B cell (primary cell): Measurements from ENCODE around the gene PSMD5. TPM values are rescaled to one million over a fixed set of nuclear protein-coding genes. Genes with fewer than 3 reads are reported as not detected.

ENCODE experiments used
- ATAC-seq: fragments of 200-7000 bp; cut with Tn5 transposase; one replicate; pipeline ENCODE4 v1.10.0; 2021; ENCODE audit warnings: low read depth, mild to moderate bottlenecking, moderate number of reproducible peaks, moderate library complexity
- CTCF ChIA-PET: fragments of 350-600 bp; sonication (Branson Sonifier 250); formaldehyde crosslinking; loops from one replicate; lab custom pipeline; 2021; ENCODE audit warnings: antibody characterized with exemption, inconsistent platforms; lab: Charles Lee
- POLR2A ChIA-PET: fragments of 350-600 bp; sonication (Branson Sonifier 250); formaldehyde crosslinking; loops from one replicate; lab custom pipeline; 2021; ENCODE audit warnings: antibody characterized with exemption; lab: Charles Lee
- DNase-seq: peaks from one replicate; pipeline ENCODE4 v3.0.0; 2013
- H2AFZ ChIP-seq: 2 replicates; pipeline ENCODE4 v1.6.1; 2012; ENCODE audit warnings: mild to moderate bottlenecking, low read depth, low read length; ENCODE audit not compliant: insufficient read depth, poor library complexity, severe bottlenecking
- H3K27ac ChIP-seq, 2 donors: 1 replicate in 1 of 2; 2 replicates in 1 of 2; pipeline ENCODE4 v1.5.1; 2012 to 2013; ENCODE audit warnings: low read length in 2 of 2, mild to moderate bottlenecking in 2 of 2, moderate library complexity in 1 of 2
- H3K27me3 ChIP-seq, 4 experiments: fragments of 200-600 bp in 1 of 4; sonication (generic) in 1 of 4; replicated peaks in 1 of 4; 1 replicate in 2 of 4; 2 replicates in 2 of 4; pipeline versions ENCODE4 v1.6.1 to v1.7.0; 2013 to 2016; ENCODE audit warnings: low read length in 3 of 4, mild to moderate bottlenecking in 2 of 4, mixed read lengths in 1 of 4, moderate library complexity in 1 of 4; ENCODE audit not compliant: insufficient read depth in 4 of 4, control insufficient read depth in 3 of 4; ENCODE audit errors: control extremely low read depth in 1 of 4
- H3K36me3 ChIP-seq, 2 experiments: replicated peaks in 1 of 2; 1 replicate in 1 of 2; 2 replicates in 1 of 2; pipeline versions ENCODE4 v1.6.1 to v1.7.1; 2013; ENCODE audit warnings: low read length in 1 of 2; ENCODE audit not compliant: insufficient read depth in 2 of 2, control insufficient read depth in 1 of 2; ENCODE audit errors: control extremely low read depth in 1 of 2, extremely low read depth in 1 of 2
- H3K4me1 ChIP-seq, 2 donors: fragments of 200-600 bp in 1 of 2; sonication (generic) in 1 of 2; 1 replicate in 1 of 2; 2 replicates in 1 of 2; pipeline versions ENCODE4 v1.5.1 to v1.6.1; 2013 to 2017; ENCODE audit warnings: low read length in 2 of 2; ENCODE audit not compliant: control insufficient read depth in 2 of 2, insufficient read depth in 2 of 2
- H3K4me2 ChIP-seq: replicated peaks from 2 replicates; pipeline ENCODE3; 2012; ENCODE audit warnings: mild to moderate bottlenecking, low read depth, low read length; ENCODE audit not compliant: poor library complexity, severe bottlenecking
- H3K4me3 ChIP-seq, 5 experiments: fragments of 200-600 bp in 1 of 5; sonication (generic) in 1 of 5; 1 replicate in 3 of 5; 2 replicates in 2 of 5; pipeline versions ENCODE4 v1.5.1 to v1.7.0; 2011 to 2016; ENCODE audit warnings: low read length in 4 of 5, mild to moderate bottlenecking in 4 of 5, low read depth in 2 of 5, control low read depth in 1 of 5, moderate library complexity in 1 of 5; ENCODE audit not compliant: insufficient read depth in 1 of 5; ENCODE audit errors: control extremely low read depth in 1 of 5, extremely low read depth in 1 of 5
- H3K79me2 ChIP-seq: fragments of 200-600 bp; sonication (generic); one replicate; pipeline ENCODE4 v1.6.0; 2016; ENCODE audit warnings: low read length; ENCODE audit not compliant: control insufficient read depth, insufficient read depth
- H3K9ac ChIP-seq: fragments of 200-600 bp; sonication (generic); 2 replicates; pipeline ENCODE4 v1.6.1; 2017; ENCODE audit warnings: mild to moderate bottlenecking, low read length, moderate library complexity
- H3K9me3 ChIP-seq, 3 donors: one replicate each; pipeline versions ENCODE4 v1.6.1 to v1.7.1; 2013; ENCODE audit warnings: low read length in 2 of 3; ENCODE audit not compliant: control insufficient read depth in 2 of 3, insufficient read depth in 1 of 3; ENCODE audit errors: control extremely low read depth in 1 of 3
- H4K20me1 ChIP-seq: 2 replicates; pipeline ENCODE4 v1.6.0; 2012; ENCODE audit warnings: mild to moderate bottlenecking, low read length; ENCODE audit not compliant: insufficient read depth, control insufficient read depth, poor library complexity, severe bottlenecking
- H3K27ac Mint-ChIP-seq: one replicate; pipeline ENCODE4 v1.8.0; 2021; ENCODE audit warnings: mixed read lengths
- H3K27me3 Mint-ChIP-seq: one replicate; pipeline ENCODE4 v1.8.0; 2021; ENCODE audit warnings: mixed read lengths
- H3K4me1 Mint-ChIP-seq: one replicate; pipeline ENCODE4 v1.8.0; 2021; ENCODE audit warnings: mixed read lengths
- H3K4me3 Mint-ChIP-seq: one replicate; pipeline ENCODE4 v1.8.0; 2021; ENCODE audit warnings: mixed read lengths
- H3K9me3 Mint-ChIP-seq: one replicate; pipeline ENCODE4 v1.8.0; 2022; ENCODE audit warnings: mixed read lengths; ENCODE audit not compliant: insufficient read depth
- EZH2 ChIP-seq: IDR thresholded peaks from 2 replicates; pipeline ENCODE4 v1.6.1; 2012; ENCODE audit warnings: borderline replicate concordance, low read depth, mild to moderate bottlenecking, moderate library complexity, low read length; ENCODE audit not compliant: insufficient read depth, poor library complexity, severe bottlenecking
- WGBS: methylation state at CpG from one replicate; pipeline ENCODE4 v1.1.5; 2013; ENCODE audit warnings: missing lambda C conversion rate; ENCODE audit not compliant: insufficient coverage; 5-methylcytosine and 5-hydroxymethylcytosine counted together
- intact Hi-C: fragments of 100-400 bp; cut with micrococcal nuclease; formaldehyde crosslinking; loops from one replicate; pipeline ENCODE4 v1.10.0; 2022
- polyA plus RNA-seq: library from polyadenylated mRNA; depleted of rRNA; stranded (reverse); fragments of >200 nt; gene quantifications from 2 replicates; pipeline ENCODE4 v1.2.3, GENCODE V29; 2012
- total RNA-seq, 2 donors: library from RNA; stranded (reverse); fragments of 120-200 nt in 1 of 2; gene quantifications; 1 replicate in 1 of 2; 2 replicates in 1 of 2; pipeline versions ENCODE4 v1.2.3 to v1.2.4, GENCODE V29; 2013 to 2022
- TF ChIP-seq, protein P1 (sequence below): fragments of 200-600 bp; IDR thresholded peaks from one replicate; pipeline ENCODE4 v1.8.0; 2022; ENCODE audit warnings: antibody characterized with exemption, mild to moderate bottlenecking

PSMD5 gene
- total and polyA plus RNA-seq, 2 donors (not counting 1 experiment from before 2014, with no cell fraction given), result 7.4 to 25.3 TPM

- no peak overlapping the region for H2AFZ ChIP-seq
- no peaks in the 10 kb centered on the region for H3K27me3 Mint-ChIP-seq
- no peak overlapping the region for H3K4me2 ChIP-seq
- ChIA-PET POLR2A (interaction anchor here (0.6 kb wide), 1 partner anchor 16 kb away, joined by 5 read pairs; no protein-coding TSS in a partner anchor), CTCF (no interaction called here)
- H3K4me1 Mint-ChIP-seq, result peaks cover 4% of the 10 kb centered on the region
- no peaks in the 10 kb centered on the region for H3K27me3 ChIP-seq
- H3K9me3 ChIP-seq, result no peaks in the 10 kb centered on the region
- no peak overlapping the region for H3K27ac Mint-ChIP-seq
- H3K4me3 Mint-ChIP-seq, result no peak overlapping the region
- H4K20me1 ChIP-seq, result no peaks in the 10 kb centered on the region
- H3K27ac ChIP-seq, result no peak overlapping the region
- no peak overlapping the region for H3K4me3 ChIP-seq
- peaks cover 0 to 6% of the 10 kb centered on the region in 2 donors for H3K4me1 ChIP-seq
- peaks cover 3 to 22% of the 10 kb centered on the region in 2 experiments for H3K36me3 ChIP-seq
- no peak for ATAC-seq
- WGBS, result 85% methylated on average over 3 of the region's 4 CpGs
- no peak overlapping the region for H3K9ac ChIP-seq
- intact Hi-C loops, result no loop called here
- DNase-seq, result no peak
- TF ChIP-seq, protein P1, sequence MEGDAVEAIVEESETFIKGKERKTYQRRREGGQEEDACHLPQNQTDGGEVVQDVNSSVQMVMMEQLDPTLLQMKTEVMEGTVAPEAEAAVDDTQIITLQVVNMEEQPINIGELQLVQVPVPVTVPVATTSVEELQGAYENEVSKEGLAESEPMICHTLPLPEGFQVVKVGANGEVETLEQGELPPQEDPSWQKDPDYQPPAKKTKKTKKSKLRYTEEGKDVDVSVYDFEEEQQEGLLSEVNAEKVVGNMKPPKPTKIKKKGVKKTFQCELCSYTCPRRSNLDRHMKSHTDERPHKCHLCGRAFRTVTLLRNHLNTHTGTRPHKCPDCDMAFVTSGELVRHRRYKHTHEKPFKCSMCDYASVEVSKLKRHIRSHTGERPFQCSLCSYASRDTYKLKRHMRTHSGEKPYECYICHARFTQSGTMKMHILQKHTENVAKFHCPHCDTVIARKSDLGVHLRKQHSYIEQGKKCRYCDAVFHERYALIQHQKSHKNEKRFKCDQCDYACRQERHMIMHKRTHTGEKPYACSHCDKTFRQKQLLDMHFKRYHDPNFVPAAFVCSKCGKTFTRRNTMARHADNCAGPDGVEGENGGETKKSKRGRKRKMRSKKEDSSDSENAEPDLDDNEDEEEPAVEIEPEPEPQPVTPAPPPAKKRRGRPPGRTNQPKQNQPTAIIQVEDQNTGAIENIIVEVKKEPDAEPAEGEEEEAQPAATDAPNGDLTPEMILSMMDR, result no peak
- TF ChIP-seq EZH2, result no peak
- H3K9me3 Mint-ChIP-seq, result no peaks in the 10 kb centered on the region
- peaks cover 11% of the 10 kb centered on the region for H3K79me2 ChIP-seq
These were observed 14.0 kb upstream of the PSMD5 start for GRCh38 chr9:120856700-120857099.

GRCh38 chr9:120855827-120856670, 13.3 kb upstream of the PSMD5 start:
- ChIA-PET CTCF (no interaction called here), POLR2A (interaction anchor here (0.6 kb wide), 1 partner anchor 120 kb away, joined by 3 read pairs; no protein-coding TSS in a partner anchor)
- 95% methylated on average over 5 of the region's 7 CpGs for WGBS
- Histone ChIP-seq H3K4me3 (no peak overlapping the region), H3K9ac (no peak overlapping the region), H3K27ac (no peak overlapping the region), H3K4me2 (no peak overlapping the region), H3K36me3 (peaks cover 3 to 25% of the 10 kb centered on the region in 2 experiments), H3K79me2 (peaks cover 17% of the 10 kb centered on the region), H3K9me3 (no peaks in the 10 kb centered on the region), H4K20me1 (peaks cover 2% of the 10 kb centered on the region), H2AFZ (no peak overlapping the region), H3K4me1 (peaks cover 0 to 6% of the 10 kb centered on the region in 2 donors), H3K27me3 (no peaks in the 10 kb centered on the region)
- Mint-ChIP-seq H3K9me3 (no peaks in the 10 kb centered on the region), H3K4me1 (peaks cover 4% of the 10 kb centered on the region), H3K4me3 (no peak overlapping the region), H3K27ac (no peak overlapping the region), H3K27me3 (no peaks in the 10 kb centered on the region)
- no peak for DNase-seq
- intact Hi-C loops, result no loop called here
- no peak for TF ChIP-seq EZH2
- TF ChIP-seq, protein P1, result no peak
- no peak for ATAC-seq
